Thyroid gland (tissue), 4 donors: ENCODE measurements around the gene EMX1. TPM values are rescaled to one million over a fixed set of nuclear protein-coding genes. Genes with fewer than 3 reads are reported as not detected.

Source experiments
- DNase-seq, 2 donors: peaks; one replicate each; pipeline ENCODE4 v3.0.0-alpha.2; 2019
- H3K27ac ChIP-seq, 3 donors: fragments of 200-600 bp; sonication (generic); 1 replicate in 2 of 3; 2 replicates in 1 of 3; pipeline ENCODE4 v1.5.1; 2016 to 2019; ENCODE audit warnings: mild to moderate bottlenecking in 1 of 3, moderate library complexity in 1 of 3
- H3K27me3 ChIP-seq: fragments of 200-600 bp; sonication (generic); one replicate; pipeline ENCODE4 v1.5.1; 2019
- H3K36me3 ChIP-seq, 2 donors: fragments of 200-600 bp; sonication (generic); one replicate each; pipeline ENCODE4 v1.5.1; 2016 to 2019
- H3K4me1 ChIP-seq, 2 donors: fragments of 200-600 bp; sonication (generic); one replicate each; pipeline ENCODE4 v1.5.1; 2017 to 2019
- H3K4me3 ChIP-seq, 3 donors: fragments of 200-600 bp; sonication (generic); replicated peaks in 1 of 3; 1 replicate in 2 of 3; 2 replicates in 1 of 3; pipeline ENCODE4 v1.5.1; 2016; ENCODE audit warnings: mild to moderate bottlenecking in 1 of 3
- H3K9me3 ChIP-seq: fragments of 200-600 bp; sonication (generic); one replicate; pipeline ENCODE4 v1.5.1; 2017
- CTCF ChIP-seq, 6 experiments: fragments of 200-600 bp in 3 of 6; fragments of 450-650 bp in 3 of 6; sonication (generic) in 3 of 6; IDR thresholded peaks; one replicate each; pipeline ENCODE4 v1.5.1; 2016 to 2019; ENCODE audit warnings: antibody characterized with exemption in 6 of 6, mild to moderate bottlenecking in 2 of 6, inconsistent platforms in 1 of 6, moderate library complexity in 1 of 6
- POLR2A ChIP-seq, 2 donors: fragments of 450-650 bp; IDR thresholded peaks; one replicate each; pipeline ENCODE4 v1.6.1; 2017; ENCODE audit warnings: antibody characterized with exemption in 2 of 2, mild to moderate bottlenecking in 2 of 2, moderate library complexity in 1 of 2
- WGBS, 2 donors: methylation state at CpG; one replicate each; pipeline ENCODE4 v1.1.5; 2017; 5-methylcytosine and 5-hydroxymethylcytosine counted together
- intact Hi-C: fragments of 100-400 bp; cut with DNase I; formaldehyde crosslinking; loops from one replicate; pipeline ENCODE4 v1.15.1; 2023
- total RNA-seq, 4 donors: library from RNA; depleted of rRNA; stranded (reverse); fragments of >200 nt; gene quantifications; one replicate each; pipeline ENCODE4 v1.2.3, GENCODE V29; 2016

Gene EMX1
- total RNA-seq, 4 donors from 2014 or later, result 0.22 TPM; not detected in 3

GRCh38 chr2:72932805-72933204 is 15.5 kb downstream of the EMX1 start:
- 91 to 100% methylated on average over 3 to 4 of the region's 4 CpGs for WGBS, 2 donors
- DNase-seq, result no peak
- no peaks in the 10 kb centered on the region for H3K27me3 ChIP-seq
- H3K4me1 ChIP-seq, result no peaks in the 10 kb centered on the region
- TF ChIP-seq CTCF (IDR thresholded peaks at IDR 0.05) (no peak), POLR2A (IDR thresholded peaks at IDR 0.05) (no peak)
- H3K27ac ChIP-seq, result no peak overlapping the region
- H3K9me3 ChIP-seq, result no peaks in the 10 kb centered on the region
- H3K36me3 ChIP-seq, result no peaks in the 10 kb centered on the region
- intact Hi-C loops, result no loop called here
- H3K4me3 ChIP-seq, result no peak overlapping the region

GRCh38 chr2:72933207-72933606 is 15.9 kb downstream of the EMX1 start:
- Histone ChIP-seq H3K27me3 (no peaks in the 10 kb centered on the region), H3K4me1 (no peaks in the 10 kb centered on the region), H3K27ac (no peak overlapping the region), H3K9me3 (no peaks in the 10 kb centered on the region), H3K4me3 (no peak overlapping the region), H3K36me3 (no peaks in the 10 kb centered on the region)
- intact Hi-C loops, result no loop called here
- WGBS, 2 donors, result 78 to 91% methylated on average over 5 of the region's 5 CpGs
- TF ChIP-seq CTCF (IDR thresholded peaks at IDR 0.05), result no peak
- no peak for TF ChIP-seq POLR2A (IDR thresholded peaks at IDR 0.05)
- DNase-seq, result no peak

GRCh38 chr2:72933646-72934151 is 16.4 kb downstream of the EMX1 start:
- H3K4me3 ChIP-seq, result no peak overlapping the region
- TF ChIP-seq POLR2A (IDR thresholded peaks at IDR 0.05), result no peak
- TF ChIP-seq CTCF (IDR thresholded peaks at IDR 0.05), result no peak
- H3K27me3 ChIP-seq, result no peaks in the 10 kb centered on the region
- DNase-seq, result no peak
- intact Hi-C loops, result no loop called here
- 93 to 95% methylated on average over 10 to 11 of the region's 12 CpGs for WGBS, 2 donors
- no peak overlapping the region for H3K27ac ChIP-seq
- no peaks in the 10 kb centered on the region for H3K4me1 ChIP-seq
- H3K9me3 ChIP-seq, result no peaks in the 10 kb centered on the region
- no peaks in the 10 kb centered on the region for H3K36me3 ChIP-seq

- Histone ChIP-seq H3K4me3 (no peak overlapping the region), H3K4me1 (no peaks in the 10 kb centered on the region), H3K27me3 (no peaks in the 10 kb centered on the region), H3K36me3 (no peaks in the 10 kb centered on the region), H3K9me3 (no peaks in the 10 kb centered on the region), H3K27ac (no peak overlapping the region)
- TF ChIP-seq POLR2A (IDR thresholded peaks at IDR 0.05), result no peak
- peak in 3 of 6 experiments; percentile 13 to 21 (median 17) for TF ChIP-seq CTCF (IDR thresholded peaks at IDR 0.05)
- WGBS, 2 donors, result 84 to 86% methylated on average over 14 of the region's 14 CpGs
- DNase-seq, result no peak
- intact Hi-C loops, result no loop called here
Observed at GRCh38 chr2:72934683-72935610, 17.6 kb downstream of the EMX1 start.

- no peak for DNase-seq
- Histone ChIP-seq H3K4me1 (no peaks in the 10 kb centered on the region), H3K4me3 (no peak overlapping the region), H3K27ac (no peak overlapping the region), H3K9me3 (no peaks in the 10 kb centered on the region), H3K27me3 (no peaks in the 10 kb centered on the region), H3K36me3 (no peaks in the 10 kb centered on the region)
- TF ChIP-seq CTCF (IDR thresholded peaks at IDR 0.05), result no peak
- TF ChIP-seq POLR2A (IDR thresholded peaks at IDR 0.05), result no peak
- WGBS, 2 donors, result 82 to 89% methylated on average over 2 of the region's 2 CpGs
- intact Hi-C loops, result no loop called here
Observed at GRCh38 chr2:72935611-72935957, 18.3 kb downstream of the EMX1 start.
